Activated T-helper 17 cell treated with anti-CD3 and anti-CD28 coated beads, Interleukin-2, amount 50 U/mL, for 72 hours (primary cell): ENCODE results near the gene FAM90A26. TPM values are rescaled to one million over a fixed set of nuclear protein-coding genes. Genes with fewer than 3 reads are reported as not detected.
"Not testable (repeated sequence)": the region's sequence is repeated elsewhere in the genome, so short reads cannot be mapped to it uniquely, and the experiment has no call there.

ENCODE experiments used
- ATAC-seq: fragments of 150-1000 bp; cut with Tn5 transposase; replicated peaks from 2 replicates; pipeline ENCODE4 v1.10.0; 2021; ENCODE audit warnings: mild to moderate bottlenecking, moderate library complexity
- H3K27ac Mint-ChIP-seq: one replicate; pipeline ENCODE4 v1.8.0; 2022; ENCODE audit warnings: mixed read lengths
- H3K27me3 Mint-ChIP-seq: one replicate; pipeline ENCODE4 v1.8.0; 2022; ENCODE audit warnings: mixed read lengths
- H3K36me3 Mint-ChIP-seq: one replicate; pipeline ENCODE4 v1.8.0; 2022; ENCODE audit warnings: low read depth, mild to moderate bottlenecking, mixed read lengths
- H3K4me1 Mint-ChIP-seq: one replicate; pipeline ENCODE4 v1.8.0; 2022; ENCODE audit warnings: mixed read lengths
- H3K4me3 Mint-ChIP-seq: one replicate; pipeline ENCODE4 v1.8.0; 2022; ENCODE audit warnings: mild to moderate bottlenecking, mixed read lengths
- H3K9me3 Mint-ChIP-seq: one replicate; pipeline ENCODE4 v1.8.0; 2022; ENCODE audit warnings: mixed read lengths
- total RNA-seq, 2 donors: library from RNA; stranded (reverse); gene quantifications; one replicate each; pipeline ENCODE4 v1.2.3, GENCODE V29; 2022

Gene FAM90A26, protein sequence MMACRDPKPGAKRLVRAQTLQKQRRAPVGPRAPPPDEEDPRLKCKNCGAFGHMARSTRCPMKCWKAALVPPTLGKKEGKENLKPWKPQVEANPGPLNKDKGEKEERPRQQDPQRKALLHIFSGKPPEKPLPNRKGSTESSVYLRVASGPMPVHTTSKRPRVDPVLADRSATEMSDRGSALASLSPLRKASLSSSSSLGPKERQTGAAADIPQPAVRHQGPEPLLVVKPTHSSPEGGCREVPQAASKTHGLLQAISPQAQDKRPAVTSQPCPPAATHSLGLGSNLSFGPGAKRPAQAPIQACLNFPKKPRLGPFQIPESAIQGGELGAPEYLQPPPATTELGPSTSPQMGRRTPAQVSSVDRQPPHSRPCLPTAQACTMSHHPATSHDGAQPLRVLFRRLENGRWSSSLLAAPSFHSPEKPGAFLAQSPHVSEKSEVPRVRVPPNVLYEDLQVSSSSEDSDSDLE
- not detected for total RNA-seq

- not testable (repeated sequence) for H3K4me1 Mint-ChIP-seq, ATAC-seq, H3K36me3 Mint-ChIP-seq, H3K27ac Mint-ChIP-seq, H3K4me3 Mint-ChIP-seq, H3K27me3 Mint-ChIP-seq, H3K9me3 Mint-ChIP-seq
Observed at GRCh38 chr4:9169791-9170459, at the start of gene FAM90A26. Gene FAM90A26, plus strand, starts transcription at chr4:9170409. Its CDS starts 2,764 bp downstream, at chr4:9173173.

DNA sequence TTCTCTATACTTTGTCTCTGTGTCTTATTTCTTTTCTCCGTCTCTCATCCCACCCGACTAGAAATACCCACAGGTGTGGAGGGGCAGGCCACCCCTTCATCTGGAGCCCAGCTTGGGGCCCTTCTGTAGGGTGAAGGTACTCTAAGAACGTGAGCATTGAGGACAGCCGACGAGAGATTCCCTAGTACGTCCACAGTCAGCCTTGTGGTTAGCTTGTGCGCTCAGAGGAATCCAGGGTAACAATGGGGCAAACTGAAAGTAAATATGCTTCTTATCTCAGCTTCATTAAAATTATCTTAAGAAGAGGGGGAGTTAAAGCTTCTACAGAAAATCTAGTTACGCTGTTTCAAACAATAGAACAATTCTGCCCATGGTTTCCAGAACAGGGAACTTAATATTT, 47.5 kb upstream of the FAM90A26 start:
- ATAC-seq, H3K4me1 Mint-ChIP-seq: not testable (repeated sequence)

GRCh38 chr4:9123572-9124007, 46.6 kb upstream of the FAM90A26 start:
- H3K36me3 Mint-ChIP-seq, H3K4me3 Mint-ChIP-seq, H3K27ac Mint-ChIP-seq, ATAC-seq, H3K9me3 Mint-ChIP-seq, H3K4me1 Mint-ChIP-seq: not testable (repeated sequence)
- H3K27me3 Mint-ChIP-seq: peaks cover 26% of the 10 kb centered on the region

More for the DNA sequence above, 47.5 kb upstream of the FAM90A26 start:
- H3K27me3 Mint-ChIP-seq: peaks cover 29% of the 10 kb centered on the region
- H3K36me3 Mint-ChIP-seq, H3K27ac Mint-ChIP-seq, H3K9me3 Mint-ChIP-seq, H3K4me3 Mint-ChIP-seq: not testable (repeated sequence)

DNA sequence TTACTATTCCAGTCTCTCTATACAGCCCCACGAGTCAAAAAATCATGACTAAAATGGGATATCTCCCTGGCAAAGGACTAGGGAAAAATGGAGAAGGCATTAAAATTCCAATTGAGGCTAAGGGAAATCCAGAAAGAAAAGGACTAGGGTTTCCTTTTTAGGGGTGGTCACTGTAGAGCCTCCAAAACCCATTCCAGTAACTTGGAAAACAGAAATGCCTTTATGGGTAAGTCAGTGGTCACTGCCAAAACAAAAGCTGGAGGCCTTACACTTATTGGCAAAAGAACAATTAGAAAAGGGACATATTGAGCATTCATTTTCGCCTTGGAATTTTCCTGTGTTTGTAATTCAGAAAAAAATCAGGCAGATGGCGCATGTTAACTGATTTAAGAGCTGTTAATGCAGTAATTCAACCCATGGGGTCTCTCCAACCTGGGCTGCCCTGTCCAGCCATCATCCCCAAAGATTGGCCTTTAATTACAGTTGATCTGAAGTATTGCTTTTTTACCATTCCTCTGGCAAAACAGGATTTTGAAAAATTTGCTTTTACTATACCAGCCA, 44.5 kb upstream of the FAM90A26 start:
- H3K4me1 Mint-ChIP-seq, H3K9me3 Mint-ChIP-seq, H3K27ac Mint-ChIP-seq, ATAC-seq, H3K4me3 Mint-ChIP-seq, H3K36me3 Mint-ChIP-seq: not testable (repeated sequence)
- peaks cover 21% of the 10 kb centered on the region for H3K27me3 Mint-ChIP-seq

- not testable (repeated sequence) for H3K4me1 Mint-ChIP-seq, H3K36me3 Mint-ChIP-seq, H3K4me3 Mint-ChIP-seq, H3K9me3 Mint-ChIP-seq, H3K27ac Mint-ChIP-seq, H3K27me3 Mint-ChIP-seq, ATAC-seq
Observed at GRCh38 chr4:9131420-9131819, 38.8 kb upstream of the FAM90A26 start.

DNA sequence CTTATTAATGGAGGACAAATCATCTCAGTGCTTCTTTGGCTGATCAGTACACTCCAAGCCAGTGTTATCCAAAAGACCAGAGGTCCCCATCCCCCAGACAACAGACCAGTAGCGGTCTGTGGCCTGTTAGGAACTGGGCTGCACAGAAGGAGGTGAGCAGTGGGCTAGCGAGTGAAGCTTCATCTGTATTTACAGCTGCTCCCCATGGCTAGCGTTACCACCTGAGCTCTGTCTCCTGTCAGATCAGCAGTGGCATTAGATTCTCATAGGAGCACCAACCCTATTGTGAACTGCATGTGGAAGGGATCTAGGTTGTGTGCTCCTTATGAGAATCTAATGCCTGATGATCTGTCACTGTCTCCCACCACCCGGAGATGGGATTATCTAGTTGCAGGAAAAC, 37.4 kb upstream of the FAM90A26 start:
- not testable (repeated sequence) for H3K9me3 Mint-ChIP-seq, H3K4me1 Mint-ChIP-seq, H3K36me3 Mint-ChIP-seq, ATAC-seq, H3K27ac Mint-ChIP-seq, H3K4me3 Mint-ChIP-seq, H3K27me3 Mint-ChIP-seq

DNA sequence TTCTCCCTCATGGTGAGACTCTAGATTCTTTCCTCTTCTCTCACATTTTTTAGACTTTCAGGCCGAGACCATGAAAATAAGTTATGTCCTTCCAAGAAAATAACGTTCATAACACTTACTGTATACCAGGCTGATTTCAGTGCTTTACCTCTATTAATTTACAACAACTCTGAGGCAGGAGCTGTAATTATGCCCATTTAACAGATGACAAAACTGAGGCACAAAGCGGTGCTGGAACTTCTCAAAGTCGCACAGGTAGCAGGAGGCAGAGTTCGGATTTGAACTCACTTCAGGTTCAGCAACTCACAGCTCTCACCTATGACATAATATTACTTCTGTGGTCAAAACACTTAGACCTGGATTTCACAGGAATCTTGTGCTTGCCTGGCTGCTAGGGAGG, 36.2 kb upstream of the FAM90A26 start:
- H3K36me3 Mint-ChIP-seq, ATAC-seq, H3K4me1 Mint-ChIP-seq, H3K9me3 Mint-ChIP-seq, H3K27ac Mint-ChIP-seq, H3K4me3 Mint-ChIP-seq, H3K27me3 Mint-ChIP-seq: not testable (repeated sequence)

- not testable (repeated sequence) for H3K4me1 Mint-ChIP-seq, H3K9me3 Mint-ChIP-seq, H3K27ac Mint-ChIP-seq, H3K36me3 Mint-ChIP-seq, ATAC-seq, H3K4me3 Mint-ChIP-seq, H3K27me3 Mint-ChIP-seq
Observed at GRCh38 chr4:9134556-9134955, 35.7 kb upstream of the FAM90A26 start.

- not testable (repeated sequence) for H3K36me3 Mint-ChIP-seq, H3K27me3 Mint-ChIP-seq, H3K9me3 Mint-ChIP-seq, H3K4me3 Mint-ChIP-seq, H3K4me1 Mint-ChIP-seq, H3K27ac Mint-ChIP-seq, ATAC-seq
Observed at GRCh38 chr4:9141050-9141449, 29.2 kb upstream of the FAM90A26 start.

- not testable (repeated sequence) for H3K4me3 Mint-ChIP-seq, ATAC-seq, H3K27me3 Mint-ChIP-seq, H3K9me3 Mint-ChIP-seq, H3K36me3 Mint-ChIP-seq, H3K4me1 Mint-ChIP-seq, H3K27ac Mint-ChIP-seq
Observed at GRCh38 chr4:9142786-9143185, 27.4 kb upstream of the FAM90A26 start.

GRCh38 chr4:9143421-9144080, 26.7 kb upstream of the FAM90A26 start:
- Mint-ChIP-seq H3K36me3 (no peaks in the 10 kb centered on the region), H3K4me1 (no peaks in the 10 kb centered on the region), H3K4me3 (no peak overlapping the region), H3K9me3 (no peaks in the 10 kb centered on the region), H3K27me3 (no peaks in the 10 kb centered on the region), H3K27ac (no peak overlapping the region)
- ATAC-seq: no peak

DNA sequence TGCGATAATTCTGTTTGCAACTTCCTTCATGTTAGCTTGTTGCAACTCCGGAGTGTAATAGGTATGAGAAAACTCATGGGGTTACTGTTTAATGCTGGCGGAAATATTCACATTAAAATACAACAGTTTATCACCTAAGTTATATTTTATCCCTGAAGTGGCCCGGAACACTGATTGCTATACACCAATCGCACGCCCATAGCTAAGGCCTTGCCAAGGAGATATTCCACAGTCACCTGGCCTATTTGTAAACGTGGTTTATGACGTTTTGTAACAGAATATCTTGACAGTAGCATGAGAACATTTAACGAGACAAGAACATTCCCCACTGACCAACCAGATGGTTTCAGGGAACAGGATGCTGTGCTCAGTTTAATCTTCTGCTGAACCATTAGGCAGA, 23.2 kb upstream of the FAM90A26 start:
- Mint-ChIP-seq H3K27ac (no peak overlapping the region), H3K36me3 (no peaks in the 10 kb centered on the region), H3K4me3 (no peak overlapping the region), H3K9me3 (no peaks in the 10 kb centered on the region), H3K4me1 (no peaks in the 10 kb centered on the region), H3K27me3 (no peaks in the 10 kb centered on the region)
- ATAC-seq: no peak

- not testable (repeated sequence) for H3K27me3 Mint-ChIP-seq, H3K4me1 Mint-ChIP-seq
Observed at GRCh38 chr4:9147368-9147767, 22.8 kb upstream of the FAM90A26 start.

DNA sequence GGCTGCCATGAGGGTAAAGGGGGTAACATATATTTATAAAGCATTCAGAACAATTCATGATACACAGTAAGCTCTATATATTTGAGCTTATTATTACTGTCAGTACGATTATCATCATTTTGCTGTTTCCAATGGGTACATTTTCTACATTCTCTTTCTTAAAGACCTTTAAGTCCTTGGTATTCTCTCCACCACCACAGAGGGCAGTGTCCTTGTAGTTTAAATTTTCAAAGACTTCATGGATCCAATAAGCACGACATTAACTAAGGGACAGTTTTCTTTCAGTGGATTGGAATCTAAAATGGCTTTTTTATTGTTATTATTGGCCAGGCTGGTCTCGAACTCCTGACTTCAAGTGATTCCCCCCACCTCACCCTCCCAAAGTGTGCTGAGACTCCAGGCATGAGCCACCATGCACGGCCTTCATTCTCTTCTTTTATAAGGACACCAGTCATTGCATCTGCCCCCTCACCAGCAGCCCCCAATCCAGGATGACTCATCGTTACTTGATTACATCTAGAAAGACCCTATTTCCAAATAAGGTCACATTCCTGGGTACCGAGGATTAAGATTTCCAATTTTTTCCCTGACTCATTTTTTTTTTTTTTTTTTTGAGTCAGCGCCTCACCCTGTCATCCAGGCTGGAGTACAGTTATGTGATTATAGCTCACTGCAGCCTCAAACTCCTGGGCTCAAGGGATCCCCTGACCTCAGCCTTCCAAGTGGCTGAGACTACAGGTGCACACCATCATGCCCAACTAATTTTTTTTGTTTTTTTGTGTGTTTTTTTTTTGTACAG, 21.4 kb upstream of the FAM90A26 start:
- H3K36me3 Mint-ChIP-seq, H3K27me3 Mint-ChIP-seq, H3K9me3 Mint-ChIP-seq, H3K4me3 Mint-ChIP-seq, H3K27ac Mint-ChIP-seq, ATAC-seq, H3K4me1 Mint-ChIP-seq: not testable (repeated sequence)

More at GRCh38 chr4:9147368-9147767, 22.8 kb upstream of the FAM90A26 start:
- not testable (repeated sequence) for H3K27ac Mint-ChIP-seq, H3K36me3 Mint-ChIP-seq, ATAC-seq, H3K4me3 Mint-ChIP-seq, H3K9me3 Mint-ChIP-seq
